Esophagus squamous epithelium (tissue), 5 donors: ENCODE data around the gene PTPN2. TPM values are rescaled to one million over a fixed set of nuclear protein-coding genes. Genes with fewer than 3 reads are reported as not detected.
A peak's percentile ranks its signal among the peaks of the same experiment; 100 is the strongest.

ENCODE experiments used
- DNase-seq: peaks from one replicate; lab custom pipeline; 2025; lab: John Stamatoyannopoulos, UW
- H3K27ac ChIP-seq, 4 donors: fragments of 200-600 bp; sonication (generic); one replicate each; pipeline ENCODE4 v1.5.1; 2016 to 2019; ENCODE audit warnings: mild to moderate bottlenecking in 1 of 4
- H3K27me3 ChIP-seq, 4 donors: fragments of 200-600 bp; sonication (generic); 1 replicate in 3 of 4; 2 replicates in 1 of 4; pipeline versions ENCODE4 v1.5.1 to v1.6.0; 2017 to 2021; ENCODE audit warnings: antibody characterized with exemption in 1 of 4
- H3K36me3 ChIP-seq, 3 donors: fragments of 200-600 bp; sonication (generic); one replicate each; pipeline ENCODE4 v1.5.1; 2016 to 2019
- H3K4me1 ChIP-seq, 3 donors: fragments of 200-600 bp; sonication (generic); one replicate each; pipeline ENCODE4 v1.5.1; 2017 to 2019
- H3K4me3 ChIP-seq, 4 donors: fragments of 200-600 bp; sonication (generic); 1 replicate in 3 of 4; 2 replicates in 1 of 4; pipeline ENCODE4 v1.5.1; 2016 to 2019; ENCODE audit warnings: mild to moderate bottlenecking in 2 of 4, moderate library complexity in 1 of 4
- H3K9me3 ChIP-seq, 3 donors: fragments of 200-600 bp; sonication (generic); one replicate each; pipeline ENCODE4 v1.5.1; 2016 to 2019
- POLR2A ChIP-seq, 4 donors: fragments of 450-650 bp; IDR thresholded peaks; one replicate each; pipeline ENCODE4 v1.6.1; 2017; ENCODE audit warnings: antibody characterized with exemption in 4 of 4, mild to moderate bottlenecking in 4 of 4, moderate library complexity in 3 of 4
- WGBS, 2 donors: methylation state at CpG; one replicate each; pipeline ENCODE4 v1.1.5; 2018; 5-methylcytosine and 5-hydroxymethylcytosine counted together
- intact Hi-C: fragments of 100-400 bp; cut with DNase I; formaldehyde crosslinking; loops from one replicate; pipeline ENCODE4 v1.15.0; 2022
- total RNA-seq, 4 donors: library from RNA; depleted of rRNA; stranded (reverse); fragments of >200 nt; gene quantifications; one replicate each; pipeline ENCODE4 v1.1.0, GENCODE V29; 2016
- TF ChIP-seq, protein P1 (sequence below), 6 experiments: fragments of 450-650 bp in 4 of 6; fragments of 200-600 bp in 2 of 6; sonication (generic) in 2 of 6; IDR thresholded peaks; one replicate each; pipeline ENCODE4 v1.5.1; 2016 to 2019; ENCODE audit warnings: antibody characterized with exemption in 6 of 6, mild to moderate bottlenecking in 4 of 6, moderate library complexity in 4 of 6
- donor health status: DM: yes; HTN: yes; CAD: no.

Gene PTPN2
- total RNA-seq, 4 donors from 2014 or later = 31.8 to 37.9 (median 33.4) TPM

DNA sequence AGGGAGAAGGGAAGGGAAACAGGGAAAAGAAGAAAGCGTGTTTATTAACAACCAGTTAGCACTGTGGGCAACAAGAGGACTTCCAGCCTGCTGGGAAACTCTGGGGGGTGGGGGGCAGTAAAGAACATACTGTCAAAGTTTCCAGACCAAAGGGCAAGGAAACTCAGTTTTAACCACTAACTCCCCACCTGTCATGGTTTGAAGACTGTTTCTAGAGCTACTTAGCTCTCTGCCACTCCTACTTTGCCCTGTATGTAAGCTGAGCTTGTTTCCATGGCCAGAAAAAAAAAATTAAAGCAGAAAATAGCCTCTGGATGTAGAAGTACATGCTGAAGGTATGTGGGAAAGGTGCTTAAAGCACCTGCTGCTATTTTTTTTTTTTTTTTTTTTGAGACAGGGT is 11.0 kb upstream of the PTPN2 start:
- Histone ChIP-seq H3K36me3 (no peaks in the 10 kb centered on the region), H3K4me3 (no peak overlapping the region), H3K9me3 (no peaks in the 10 kb centered on the region), H3K27me3 (peaks cover 0 to 49% (median 0%) of the 10 kb centered on the region in 4 donors), H3K4me1 (peaks cover 0 to 17% (median 5%) of the 10 kb centered on the region in 3 donors), H3K27ac (no peak overlapping the region)
- 53 to 100% methylated on average over 1 of the region's 1 CpG for WGBS, 2 donors
- TF ChIP-seq, protein P1, sequence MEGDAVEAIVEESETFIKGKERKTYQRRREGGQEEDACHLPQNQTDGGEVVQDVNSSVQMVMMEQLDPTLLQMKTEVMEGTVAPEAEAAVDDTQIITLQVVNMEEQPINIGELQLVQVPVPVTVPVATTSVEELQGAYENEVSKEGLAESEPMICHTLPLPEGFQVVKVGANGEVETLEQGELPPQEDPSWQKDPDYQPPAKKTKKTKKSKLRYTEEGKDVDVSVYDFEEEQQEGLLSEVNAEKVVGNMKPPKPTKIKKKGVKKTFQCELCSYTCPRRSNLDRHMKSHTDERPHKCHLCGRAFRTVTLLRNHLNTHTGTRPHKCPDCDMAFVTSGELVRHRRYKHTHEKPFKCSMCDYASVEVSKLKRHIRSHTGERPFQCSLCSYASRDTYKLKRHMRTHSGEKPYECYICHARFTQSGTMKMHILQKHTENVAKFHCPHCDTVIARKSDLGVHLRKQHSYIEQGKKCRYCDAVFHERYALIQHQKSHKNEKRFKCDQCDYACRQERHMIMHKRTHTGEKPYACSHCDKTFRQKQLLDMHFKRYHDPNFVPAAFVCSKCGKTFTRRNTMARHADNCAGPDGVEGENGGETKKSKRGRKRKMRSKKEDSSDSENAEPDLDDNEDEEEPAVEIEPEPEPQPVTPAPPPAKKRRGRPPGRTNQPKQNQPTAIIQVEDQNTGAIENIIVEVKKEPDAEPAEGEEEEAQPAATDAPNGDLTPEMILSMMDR (IDR thresholded peaks at IDR 0.05) = no peak
- TF ChIP-seq POLR2A (IDR thresholded peaks at IDR 0.05) = no peak
- intact Hi-C loops = no loop called here
- no peak for DNase-seq

DNA sequence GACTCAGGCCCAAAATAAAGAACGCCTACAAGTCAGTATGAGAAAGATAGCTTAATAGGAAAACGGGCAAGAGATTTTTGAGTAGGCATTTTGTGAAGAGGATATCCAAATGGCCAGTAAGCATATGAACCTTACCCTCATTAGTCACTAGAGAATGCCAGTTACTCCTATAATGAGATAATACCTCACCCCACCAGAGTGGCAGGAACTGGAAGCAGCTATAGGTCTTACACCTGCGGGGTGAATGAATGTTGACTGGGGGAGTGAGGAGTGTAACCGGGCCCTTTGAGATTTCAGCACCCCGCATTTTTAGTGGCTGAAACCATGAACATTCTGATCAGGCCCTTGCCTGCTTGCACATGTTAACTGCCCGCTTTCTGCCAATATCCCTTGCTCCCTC is 7.5 kb upstream of the PTPN2 start:
- Histone ChIP-seq H3K36me3 (no peaks in the 10 kb centered on the region), H3K27ac (peak overlapping the region in 1 of 4 donors; percentile 76), H3K4me3 (no peak overlapping the region), H3K27me3 (peaks cover 0 to 30% (median 0%) of the 10 kb centered on the region in 4 donors), H3K9me3 (no peaks in the 10 kb centered on the region), H3K4me1 (peaks cover 0 to 12% (median 5%) of the 10 kb centered on the region in 3 donors)
- DNase-seq = no peak
- intact Hi-C loops = no loop called here
- WGBS, 2 donors = 54 to 84% methylated on average over 6 of the region's 6 CpGs
- TF ChIP-seq POLR2A (IDR thresholded peaks at IDR 0.05) = no peak
- TF ChIP-seq, protein P1 (IDR thresholded peaks at IDR 0.05) = no peak

DNA sequence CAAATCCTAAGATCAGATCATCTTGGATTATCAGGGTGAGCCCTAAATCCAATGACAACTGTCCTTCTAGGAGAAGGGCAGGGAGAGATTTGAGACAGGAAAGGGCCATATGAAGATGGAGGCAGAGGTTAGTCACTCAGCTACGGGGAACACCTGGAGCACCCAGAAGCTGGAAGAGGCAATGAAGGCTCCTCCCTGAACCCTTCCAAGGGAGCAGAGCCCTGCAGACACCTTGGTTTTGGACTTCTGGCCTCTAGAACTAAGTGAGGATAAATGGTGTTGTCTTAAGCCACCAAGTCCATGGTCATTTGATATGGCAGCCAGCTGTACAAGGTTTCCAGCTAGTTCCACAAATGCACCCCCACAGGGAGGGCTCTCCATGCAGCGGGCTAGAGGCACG is 6.9 kb upstream of the PTPN2 start:
- TF ChIP-seq POLR2A (IDR thresholded peaks at IDR 0.05) = no peak
- TF ChIP-seq, protein P1 (IDR thresholded peaks at IDR 0.05) = no peak
- H3K36me3 ChIP-seq = no peaks in the 10 kb centered on the region
- no peaks in the 10 kb centered on the region for H3K9me3 ChIP-seq
- H3K4me1 ChIP-seq = peaks cover 0 to 12% (median 5%) of the 10 kb centered on the region in 3 donors
- intact Hi-C loops = no loop called here
- peak overlapping the region in 2 of 4 donors; percentile 56 to 76 for H3K27ac ChIP-seq
- no peak overlapping the region for H3K4me3 ChIP-seq
- H3K27me3 ChIP-seq = peaks cover 0 to 28% (median 0%) of the 10 kb centered on the region in 4 donors
- 81 to 94% methylated on average over 3 of the region's 3 CpGs for WGBS, 2 donors
- no peak for DNase-seq

- intact Hi-C loops = no loop called here
- WGBS, 2 donors = 23 to 28% methylated on average over 2 of the region's 2 CpGs
Measured at GRCh38 chr18:12886498-12887126, 2.6 kb upstream of the PTPN2 start.

DNA sequence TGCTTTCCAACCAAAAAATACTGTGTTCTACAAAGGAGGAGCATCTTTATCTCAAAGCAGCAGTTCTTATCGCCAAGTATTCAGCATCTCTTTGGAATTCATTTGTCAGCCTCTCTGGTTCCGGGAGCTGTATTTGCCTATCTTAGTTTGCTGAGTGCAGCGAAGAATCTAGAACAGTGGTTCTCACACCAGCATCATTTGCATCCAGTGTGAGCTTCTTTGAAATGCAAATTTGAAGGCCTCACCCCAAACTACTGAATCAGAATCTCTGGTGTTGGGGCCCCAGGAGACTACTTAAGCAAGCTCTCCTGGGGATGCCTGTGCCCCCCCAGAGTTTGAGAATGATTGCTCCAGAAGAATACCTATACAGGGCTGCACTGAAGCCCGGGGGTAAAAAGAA is 1.5 kb upstream of the PTPN2 start:
- no peaks in the 10 kb centered on the region for H3K9me3 ChIP-seq
- no peak for DNase-seq
- WGBS, 2 donors = 56 to 67% methylated on average over 4 of the region's 4 CpGs
- H3K27me3 ChIP-seq = no peaks in the 10 kb centered on the region
- no peak overlapping the region for H3K4me3 ChIP-seq
- no peak overlapping the region for H3K27ac ChIP-seq
- H3K4me1 ChIP-seq = peaks cover 12 to 45% (median 13%) of the 10 kb centered on the region in 3 donors
- TF ChIP-seq POLR2A (IDR thresholded peaks at IDR 0.05) = no peak
- TF ChIP-seq, protein P1 (IDR thresholded peaks at IDR 0.05) = no peak
- H3K36me3 ChIP-seq = no peaks in the 10 kb centered on the region
- intact Hi-C loops = no loop called here

More at GRCh38 chr18:12886498-12887126, 2.6 kb upstream of the PTPN2 start:
- H3K4me1 ChIP-seq = peaks cover 12 to 42% (median 15%) of the 10 kb centered on the region in 3 donors
- no peaks in the 10 kb centered on the region for H3K27me3 ChIP-seq
- DNase-seq = no peak
- no peaks in the 10 kb centered on the region for H3K36me3 ChIP-seq
- no peak overlapping the region for H3K4me3 ChIP-seq
- H3K9me3 ChIP-seq = no peaks in the 10 kb centered on the region
- TF ChIP-seq POLR2A (IDR thresholded peaks at IDR 0.05) = no peak
- TF ChIP-seq, protein P1 (IDR thresholded peaks at IDR 0.05) = peak in 3 of 6 experiments; percentile 25 to 33 (median 32)
- H3K27ac ChIP-seq = no peak overlapping the region
